GM12873 (cell line): Measurements from ENCODE around the gene DAPK1.

ENCODE experiments used
- CTCF ChIP-seq: IDR thresholded peaks from 2 replicates; pipeline ENCODE4 v1.5.1; 2012; ENCODE audit warnings: low read depth, mild to moderate bottlenecking, moderate library complexity, low read length, control low read depth; ENCODE audit not compliant: insufficient read depth; ENCODE audit errors: missing control alignments

The DAPK1 gene

GRCh38 chr9:87567001-87567400 is 69.3 kb downstream of the DAPK1 start:
- TF ChIP-seq CTCF, result no peak

- no peak for TF ChIP-seq CTCF
These were observed 69.9 kb downstream of the DAPK1 start for GRCh38 chr9:87567571-87567970.

DNA sequence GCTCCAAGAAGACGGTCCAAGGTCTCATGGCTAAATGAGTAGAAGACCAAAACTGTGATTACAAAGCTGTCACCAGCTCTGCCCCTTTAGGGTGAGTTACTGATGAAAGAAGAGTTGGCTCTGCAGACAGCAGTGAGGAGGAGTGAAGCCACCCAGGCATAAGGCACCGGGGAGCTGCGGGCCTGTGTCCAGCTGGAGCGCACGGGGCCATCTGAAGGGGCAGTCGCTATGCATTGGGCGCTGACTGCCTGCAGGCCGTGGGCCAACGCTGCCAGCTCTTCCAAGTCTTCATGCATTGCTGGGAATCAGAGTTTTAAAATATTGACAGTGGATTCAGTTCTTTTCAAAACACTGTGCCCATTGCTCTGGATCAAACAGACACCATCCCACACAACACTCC is 70.3 kb downstream of the DAPK1 start:
- no peak for TF ChIP-seq CTCF

DNA sequence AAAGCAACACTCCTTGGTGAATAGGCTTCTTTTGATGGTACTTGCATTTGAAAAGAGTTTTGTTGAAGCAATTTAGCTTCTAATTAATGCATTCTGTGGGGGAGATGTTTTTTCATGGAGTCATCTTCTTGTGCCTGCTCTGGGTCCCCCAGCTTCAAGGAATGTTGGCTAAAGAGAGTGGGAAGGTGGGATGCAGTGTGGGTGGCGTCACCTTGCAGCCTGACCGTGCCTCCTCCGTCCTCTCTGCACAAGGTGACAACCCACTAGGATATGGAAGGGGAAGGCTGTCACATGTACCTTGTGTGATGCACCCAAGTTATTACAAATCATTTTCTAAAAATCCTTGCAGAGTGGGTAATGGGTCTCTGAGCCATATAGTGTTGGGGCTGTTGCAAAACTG is 70.7 kb downstream of the DAPK1 start:
- TF ChIP-seq CTCF, result no peak

- no peak for TF ChIP-seq CTCF
These were observed 71.4 kb downstream of the DAPK1 start for GRCh38 chr9:87569008-87569509.

DNA sequence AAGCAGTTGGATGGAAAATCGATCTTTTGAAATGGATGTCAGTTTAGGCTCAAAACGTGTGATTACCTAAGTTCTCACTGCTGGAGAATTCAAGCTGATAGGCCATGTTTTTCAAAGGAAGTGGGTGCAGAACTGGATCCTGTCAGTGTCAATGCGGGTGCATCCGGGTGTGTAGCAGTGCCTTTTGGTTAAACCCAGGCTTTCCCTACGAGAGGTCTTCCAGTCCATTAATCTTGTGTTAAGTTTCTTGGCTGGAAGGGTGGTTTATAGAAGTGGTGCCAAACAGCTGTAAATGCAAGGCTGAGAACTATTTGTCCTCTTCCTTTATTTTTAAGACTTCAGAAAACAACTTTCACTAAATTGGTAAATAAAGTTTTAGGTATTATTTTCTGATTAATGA is 71.9 kb downstream of the DAPK1 start:
- no peak for TF ChIP-seq CTCF

- TF ChIP-seq CTCF, result no peak
These were observed 72.6 kb downstream of the DAPK1 start for GRCh38 chr9:87570000-87570908.
